HG03558 (cell line): Measurements from ENCODE around the gene PRPF38A.

Experiments used
- ATAC-seq: cut with Tn5 transposase; IDR thresholded peaks from one replicate; pipeline ENCODE4 v1.9.1; 2021; ENCODE audit warnings: moderate number of reproducible peaks; ENCODE audit not compliant: unreplicated experiment; ENCODE audit errors: extremely low read depth

The PRPF38A gene

DNA sequence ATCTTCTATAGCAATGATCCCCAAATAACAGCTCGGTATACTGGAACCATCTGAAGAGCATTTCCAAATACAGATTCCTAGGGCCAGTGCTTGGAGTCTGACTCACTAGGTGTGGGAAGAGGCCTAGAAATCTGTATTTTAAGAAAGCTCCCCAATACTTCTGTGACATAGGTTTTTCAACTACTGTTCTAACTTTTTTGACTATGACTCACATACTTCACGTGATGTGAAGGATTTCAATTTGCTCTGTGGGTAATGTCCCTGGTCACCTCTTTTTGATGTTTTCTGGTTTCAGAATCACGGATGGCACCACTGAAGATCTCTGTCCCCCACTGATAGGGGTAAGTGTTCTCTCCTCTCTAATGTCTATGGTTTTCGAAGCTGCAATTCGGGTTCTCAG lies 11.2 kb upstream of the PRPF38A start:
- no peak for ATAC-seq

DNA sequence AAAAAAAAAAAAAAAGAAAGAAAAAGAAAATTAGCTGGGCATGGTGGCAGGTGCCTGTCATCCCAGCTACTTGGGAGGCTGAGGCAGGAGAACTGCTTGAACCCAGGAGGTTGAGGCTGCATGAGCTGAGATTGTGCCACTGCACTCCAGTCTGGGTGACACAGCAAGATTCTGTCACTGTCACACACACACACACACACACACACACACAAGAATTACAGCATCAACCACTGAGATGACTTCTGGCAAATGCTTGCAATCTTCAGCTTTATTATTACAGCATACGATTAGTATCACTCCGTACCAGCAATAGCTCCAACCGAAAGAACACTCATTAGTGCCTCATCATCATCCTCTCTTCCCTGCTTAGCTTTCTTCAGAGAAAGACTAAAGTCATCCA lies 4.8 kb upstream of the PRPF38A start:
- ATAC-seq: no peak

DNA sequence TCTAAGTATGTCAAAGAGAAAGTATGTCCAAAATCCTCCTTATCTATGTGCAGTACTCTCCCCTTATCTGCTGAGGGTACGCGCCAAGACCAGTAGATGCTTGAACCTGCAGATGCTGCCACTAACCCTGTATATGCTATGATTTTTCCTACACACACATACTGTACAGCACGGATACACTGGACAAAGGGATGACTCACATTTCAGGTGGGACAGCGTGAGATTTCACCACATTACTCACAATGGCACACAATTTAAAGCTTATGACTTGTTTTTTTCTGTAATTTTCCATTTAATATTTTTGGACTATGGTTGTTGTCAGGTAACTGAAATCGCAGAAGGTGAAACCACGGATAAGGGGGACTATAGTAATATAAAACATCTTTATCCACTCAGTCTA lies 4.3 kb upstream of the PRPF38A start:
- ATAC-seq: no peak

DNA sequence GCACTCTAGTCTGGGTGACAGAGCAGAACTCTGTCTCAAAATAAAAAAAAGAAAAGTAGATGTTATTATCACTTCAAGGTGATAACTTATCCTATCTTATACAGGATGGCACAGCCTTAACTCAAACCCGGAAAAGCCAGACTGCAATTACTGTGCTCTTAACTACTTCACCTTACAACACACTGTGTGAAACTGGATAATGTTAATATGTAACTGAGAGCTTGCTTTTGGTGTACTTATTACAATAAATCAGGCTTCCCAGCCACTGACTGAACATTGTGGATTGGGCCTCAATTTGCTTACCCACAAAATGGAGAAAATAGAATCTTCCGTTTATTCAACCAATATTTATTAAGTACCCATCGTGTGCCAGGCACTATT lies 1.6 kb upstream of the PRPF38A start:
- no peak for ATAC-seq

- no peak for ATAC-seq
Observed at GRCh38 chr1:52403566-52404115, 761 bp upstream of the PRPF38A start.

- no peak for ATAC-seq
Observed at GRCh38 chr1:52404975-52405338, 555 bp downstream of the PRPF38A start.

DNA sequence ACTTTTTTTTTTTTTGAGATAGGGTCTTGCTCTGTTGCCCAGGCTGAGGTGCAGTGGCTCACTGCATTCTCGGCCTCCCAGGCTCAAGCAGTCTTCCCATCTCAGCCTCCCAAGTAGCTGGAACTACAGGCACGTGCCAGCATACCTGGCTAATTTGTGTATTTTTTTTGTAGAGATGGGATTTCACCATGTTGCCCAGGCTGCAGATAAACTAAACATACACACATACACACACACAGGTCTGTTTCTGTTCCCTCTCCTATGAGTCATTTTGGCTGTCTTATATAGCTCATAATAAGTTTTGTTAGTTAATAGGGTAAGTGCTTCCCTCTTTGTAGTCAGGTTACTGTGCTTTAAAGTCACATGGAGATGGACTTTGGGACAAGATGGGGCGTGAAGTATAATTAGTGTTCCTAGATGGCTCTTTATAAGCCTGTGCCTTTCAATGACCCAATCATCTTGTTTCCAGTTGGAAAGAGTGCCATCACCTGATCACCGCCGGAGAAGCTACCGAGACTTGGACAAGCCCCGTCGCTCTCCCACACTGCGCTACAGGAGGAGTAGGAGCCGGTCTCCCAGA lies 9.1 kb downstream of the PRPF38A start:
- no peak for ATAC-seq

DNA sequence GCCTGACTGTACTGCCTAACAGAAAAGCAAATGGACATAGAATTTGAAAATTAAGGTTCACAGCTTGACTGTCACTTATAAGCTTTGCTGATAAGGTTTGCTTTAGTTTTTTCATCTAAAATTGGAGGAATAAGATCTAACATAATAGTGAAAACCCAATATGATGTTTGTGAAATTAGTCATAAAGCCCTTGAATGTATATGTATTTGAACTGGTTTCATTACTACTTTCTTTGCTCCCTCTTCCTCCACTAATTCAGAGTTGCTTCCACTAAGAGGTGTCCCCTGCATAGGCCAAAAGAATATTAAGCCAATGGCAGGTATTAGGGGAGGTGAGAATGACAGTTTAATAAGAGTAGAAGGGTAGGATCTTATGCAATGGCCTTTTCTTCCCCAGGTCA lies 10.5 kb downstream of the PRPF38A start:
- ATAC-seq: no peak

GRCh38 chr1:52416811-52417210 lies 12.4 kb downstream of the PRPF38A start:
- no peak for ATAC-seq

- ATAC-seq: no peak
Observed at GRCh38 chr1:52420713-52421112, 16.3 kb downstream of the PRPF38A start.

GRCh38 chr1:52423055-52423454 lies 18.7 kb downstream of the PRPF38A start:
- ATAC-seq: no peak

DNA sequence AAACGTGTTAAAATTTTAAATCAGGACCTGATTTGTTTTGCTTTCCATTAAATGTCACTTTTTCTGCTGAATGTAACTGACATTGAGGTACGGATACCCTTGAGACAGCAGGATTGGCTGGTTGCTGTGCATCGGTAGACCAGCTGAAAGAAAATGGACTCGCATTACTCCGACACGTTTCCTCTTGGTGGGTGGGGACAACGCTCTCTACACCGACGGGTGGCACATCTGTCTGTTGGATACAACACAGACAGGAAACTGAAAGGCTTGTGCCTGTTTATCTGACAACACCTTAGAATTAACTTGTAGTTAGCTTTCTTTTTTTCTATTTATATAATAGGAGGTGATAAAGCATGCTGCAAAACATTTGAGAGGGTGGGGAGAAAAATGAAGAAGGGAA lies 19.4 kb downstream of the PRPF38A start:
- no peak for ATAC-seq

DNA sequence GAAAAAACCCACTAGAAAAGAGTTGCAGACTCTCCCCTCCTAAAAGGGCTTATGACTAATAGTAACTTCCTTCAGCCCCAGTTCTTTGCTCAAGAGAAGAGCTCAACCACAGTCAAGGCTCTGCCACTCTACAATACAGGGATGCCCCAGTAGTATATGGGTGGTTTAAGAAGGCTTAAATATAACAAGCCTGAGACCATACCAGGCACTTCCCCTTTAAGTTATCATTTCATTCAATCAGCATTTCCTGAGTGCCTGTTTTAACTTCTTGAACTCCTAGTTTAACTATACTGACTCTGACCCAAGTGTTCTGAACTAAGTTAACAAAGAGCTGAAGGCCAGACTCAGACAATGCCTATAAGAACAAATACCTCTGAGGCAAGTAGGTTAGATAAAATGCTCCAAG lies 19.8 kb downstream of the PRPF38A start:
- ATAC-seq: no peak

- no peak for ATAC-seq
Observed at GRCh38 chr1:52424813-52425212, 20.4 kb downstream of the PRPF38A start.

GRCh38 chr1:52426371-52426770 lies 22.0 kb downstream of the PRPF38A start:
- no peak for ATAC-seq

DNA sequence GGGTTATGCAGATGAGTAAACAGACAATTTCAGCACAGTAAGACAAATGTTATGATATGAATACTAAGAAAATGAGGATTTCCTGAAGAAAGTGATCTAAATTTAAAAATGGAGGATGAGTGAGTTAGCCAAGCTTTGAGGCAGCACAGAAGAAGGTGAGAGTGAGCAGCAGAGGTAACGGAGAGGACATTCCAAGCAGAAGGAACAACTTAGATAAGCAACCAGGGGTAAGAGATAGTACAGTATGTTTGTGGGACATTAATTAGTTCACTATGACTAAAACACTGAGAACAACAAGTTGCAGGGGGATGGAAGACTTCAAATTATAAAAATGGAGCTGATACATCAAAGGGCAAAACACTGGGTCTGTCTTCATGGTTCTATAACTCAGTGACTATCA lies 22.8 kb downstream of the PRPF38A start:
- no peak for ATAC-seq

GRCh38 chr1:52432807-52433206 lies 28.4 kb downstream of the PRPF38A start:
- no peak for ATAC-seq

DNA sequence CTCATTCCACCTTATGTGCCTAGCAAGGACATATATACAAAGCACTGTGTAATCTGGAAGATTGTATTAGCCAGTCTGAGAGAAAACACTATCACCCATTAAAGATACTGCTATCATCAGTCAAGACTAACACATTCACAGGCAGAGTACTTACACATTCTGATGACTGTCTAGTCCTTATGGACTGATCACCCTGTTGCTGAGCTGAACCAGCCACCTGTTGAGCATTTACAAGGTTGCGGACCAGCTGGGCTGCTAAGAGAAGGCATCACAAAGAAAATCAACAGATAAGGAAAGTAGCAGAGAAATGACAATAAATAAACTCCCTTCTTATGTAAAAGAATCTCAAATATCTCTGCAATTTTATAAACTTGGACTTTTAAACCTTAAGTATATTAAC lies 30.8 kb downstream of the PRPF38A start:
- no peak for ATAC-seq

- no peak for ATAC-seq
Observed at GRCh38 chr1:52435650-52436049, 31.2 kb downstream of the PRPF38A start.

- no peak for ATAC-seq
Observed at GRCh38 chr1:52436817-52437216, 32.4 kb downstream of the PRPF38A start.

DNA sequence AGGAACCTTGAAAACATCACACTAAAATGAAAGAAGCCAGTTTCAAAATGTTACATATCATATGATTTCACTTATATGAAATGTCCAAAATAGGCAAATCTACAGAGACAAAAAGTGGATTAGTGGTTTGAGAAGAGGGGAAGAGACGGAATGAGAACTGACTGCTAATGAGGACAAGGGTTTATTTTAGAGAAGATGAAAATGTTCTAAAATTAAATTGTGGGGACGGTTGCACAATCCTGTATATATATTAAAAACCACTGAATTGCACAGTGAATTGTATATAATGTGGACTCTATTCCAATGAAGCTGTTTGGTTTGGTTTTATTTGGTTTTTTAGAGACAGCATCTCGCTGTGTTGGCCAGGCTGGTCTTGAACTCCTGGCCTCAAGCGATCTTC lies 35.6 kb downstream of the PRPF38A start:
- no peak for ATAC-seq

DNA sequence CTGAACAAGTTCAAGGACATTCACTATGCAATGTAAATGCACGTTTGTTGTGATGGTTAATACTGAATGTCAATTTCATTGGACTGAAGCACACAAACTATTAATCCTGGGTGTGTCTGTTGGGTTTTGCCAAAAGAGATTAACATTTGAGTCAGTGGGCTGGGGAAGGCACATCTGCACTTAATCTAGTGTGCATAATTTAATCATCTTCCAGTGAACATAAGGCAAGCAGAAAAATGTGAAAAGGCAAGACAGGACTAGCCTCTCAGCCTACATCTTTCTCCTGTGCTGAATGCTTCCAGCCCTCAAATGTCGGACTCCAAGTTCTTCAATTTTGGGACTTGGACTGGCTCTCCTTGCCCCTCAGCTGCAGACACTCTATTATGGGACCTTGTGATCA lies 40.1 kb downstream of the PRPF38A start:
- no peak for ATAC-seq

- no peak for ATAC-seq
Observed at GRCh38 chr1:52454127-52454526, 49.7 kb downstream of the PRPF38A start.
